GM12864 (cell line): Measurements from ENCODE around the gene ARG1.
"Not testable (repeated sequence)": the region's sequence is repeated elsewhere in the genome, so short reads cannot be mapped to it uniquely, and the experiment has no call there.

Source experiments
- DNase-seq: peaks from one replicate; pipeline ENCODE4 v3.0.0-alpha.2; 2011; ENCODE audit warnings: low read depth
- H3K4me3 ChIP-seq: 2 replicates; pipeline ENCODE4 v1.5.1; 2011; ENCODE audit warnings: mild to moderate bottlenecking, low read depth, low read length, control low read depth
- CTCF ChIP-seq: IDR thresholded peaks from 2 replicates; pipeline ENCODE4 v1.5.1; 2011; ENCODE audit warnings: low read depth, mild to moderate bottlenecking, moderate library complexity, low read length, control low read depth, inconsistent platforms; ENCODE audit errors: missing control alignments

The ARG1 gene

GRCh38 chr6:131572686-131573415, at the start of gene ARG1:
ARG1 (plus strand) TSS chr6:131573226; CDS start chr6:131573283, 57 bp downstream.
- no peak for TF ChIP-seq CTCF
- no peak for DNase-seq

GRCh38 chr6:131523988-131524673, 48.9 kb upstream of the ARG1 start:
- H3K4me3 ChIP-seq = no peak overlapping the region
- no peak for TF ChIP-seq CTCF
- no peak for DNase-seq

More at GRCh38 chr6:131572686-131573415, at the start of gene ARG1:
- H3K4me3 ChIP-seq = no peak within 1 kb of the TSS

- TF ChIP-seq CTCF = no peak
- no peak for DNase-seq
- no peak overlapping the region for H3K4me3 ChIP-seq
These were observed 48.2 kb upstream of the ARG1 start for GRCh38 chr6:131524695-131525336.

GRCh38 chr6:131530936-131531335, 42.1 kb upstream of the ARG1 start:
- not testable (repeated sequence) for H3K4me3 ChIP-seq, DNase-seq

- H3K4me3 ChIP-seq, DNase-seq: not testable (repeated sequence)
These were observed 41.3 kb upstream of the ARG1 start for GRCh38 chr6:131531681-131532080.

GRCh38 chr6:131532580-131533039, 40.4 kb upstream of the ARG1 start:
- H3K4me3 ChIP-seq = no peak overlapping the region
- DNase-seq = no peak
- no peak for TF ChIP-seq CTCF

- not testable (repeated sequence) for H3K4me3 ChIP-seq, DNase-seq
These were observed 34.4 kb upstream of the ARG1 start for GRCh38 chr6:131538615-131539014.

GRCh38 chr6:131545317-131545716, 27.7 kb upstream of the ARG1 start:
- TF ChIP-seq CTCF = no peak
- no peak for DNase-seq
- H3K4me3 ChIP-seq = no peak overlapping the region
